SK-N-SH treated with all-trans-retinoic acid at 6 μM for 48 hours (cell line): ENCODE measurements around the gene ZNF683.

Experiments used
- OSR1 ChIP-seq: fragments of 250-450 bp; sonication (Bioruptor Pico); IDR thresholded peaks from 2 replicates; pipeline ENCODE4 v1.8.0; 2022; ENCODE audit warnings: moderate library complexity, mild to moderate bottlenecking, inconsistent platforms
- ZFP30 ChIP-seq: fragments of 450-650 bp; formaldehyde crosslinking; IDR thresholded peaks from 2 replicates; pipeline ENCODE4 v1.5.0; 2022; ENCODE audit warnings: mild to moderate bottlenecking, moderate library complexity

DNA sequence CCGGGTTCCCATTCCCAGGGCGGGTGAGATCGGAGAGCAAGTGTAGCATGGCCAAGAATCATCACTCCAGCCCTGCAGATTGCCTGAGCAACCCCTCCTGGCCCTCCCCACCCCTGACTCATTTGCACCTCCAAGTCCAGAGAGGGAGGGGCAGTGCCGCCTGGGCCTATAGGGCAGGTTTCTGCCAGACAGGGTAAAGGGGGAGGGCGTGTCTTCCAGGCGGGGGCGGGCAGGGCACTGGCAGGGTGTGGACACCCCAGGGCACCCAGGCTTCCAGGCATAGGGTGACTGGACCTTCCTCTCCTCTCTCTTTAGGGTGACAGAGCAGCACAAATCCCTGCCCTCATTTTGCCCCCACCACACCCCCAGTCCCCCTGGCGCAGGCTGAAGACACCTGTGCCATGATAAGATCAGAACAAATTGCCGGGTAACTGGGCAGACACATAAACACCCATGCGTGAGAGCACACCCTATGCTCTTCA, 15.4 kb downstream of the ZNF683 start:
- TF ChIP-seq ZFP30 (CRISPR knock-in tag): no peak
- no peak for TF ChIP-seq OSR1 (CRISPR knock-in tag)
